HepG2 (cell line): ENCODE results near the gene SLC44A4. TPM values are rescaled to one million over a fixed set of nuclear protein-coding genes. Genes with fewer than 3 reads are reported as not detected.

Experiments used
- ERF ChIP-seq: IDR thresholded peaks from 2 replicates; pipeline ENCODE4 v1.6.1; 2018; ENCODE audit warnings: missing biosample characterization, missing genetic modification reagents
- FOXC1 ChIP-seq: sonication (generic); formaldehyde crosslinking; IDR thresholded peaks from 2 replicates; pipeline ENCODE4 v1.8.0; 2022; ENCODE audit warnings: mild to moderate bottlenecking, missing genetic modification reagents, borderline replicate concordance
- IKZF4 ChIP-seq: sonication (generic); formaldehyde crosslinking; IDR thresholded peaks from 2 replicates; pipeline ENCODE4 v1.5.1; 2020; ENCODE audit warnings: borderline replicate concordance, mild to moderate bottlenecking, low read depth, missing genetic modification reagents; ENCODE audit errors: not compliant biosample characterization
- IRF2 ChIP-seq: IDR thresholded peaks from 2 replicates; pipeline ENCODE4 v1.6.1; 2018; ENCODE audit warnings: missing genetic modification reagents, missing compliant biosample characterization
- KDM1A ChIP-seq: IDR thresholded peaks from 2 replicates; pipeline ENCODE4 v1.6.1; 2016; ENCODE audit warnings: missing compliant biosample characterization
- KDM2A ChIP-seq: sonication (generic); formaldehyde crosslinking; IDR thresholded peaks from 2 replicates; pipeline ENCODE4 v1.4.0; 2020; ENCODE audit warnings: low read depth, missing genetic modification reagents, borderline replicate concordance
- MLLT10 ChIP-seq: sonication (generic); formaldehyde crosslinking; IDR thresholded peaks from 2 replicates; pipeline ENCODE4 v1.4.0; 2020; ENCODE audit warnings: missing genetic modification reagents
- NRL ChIP-seq: sonication (generic); formaldehyde crosslinking; IDR thresholded peaks from 2 replicates; pipeline ENCODE4 v1.5.0; 2020; ENCODE audit warnings: missing genetic modification reagents, mild to moderate bottlenecking, moderate library complexity, borderline replicate concordance
- PBX2 ChIP-seq: IDR thresholded peaks from 2 replicates; pipeline ENCODE4 v1.6.1; 2016; ENCODE audit warnings: control low read depth
- SNRNP70 ChIP-seq: fragments of 200-400 bp; formaldehyde crosslinking; IDR thresholded peaks from 2 replicates; pipeline ENCODE4 v1.6.1; 2017; ENCODE audit warnings: mild to moderate bottlenecking, low read depth, low read length, moderate library complexity
- TFDP1 ChIP-seq: IDR thresholded peaks from 2 replicates; pipeline ENCODE4 v1.6.1; 2016; ENCODE audit warnings: missing compliant biosample characterization, missing genetic modification reagents, borderline replicate concordance
- UBTF ChIP-seq: sonication (generic); formaldehyde crosslinking; IDR thresholded peaks from 2 replicates; pipeline ENCODE4 v1.4.0; 2020; ENCODE audit warnings: mild to moderate bottlenecking, missing genetic modification reagents
- ZIK1 ChIP-seq: sonication (generic); formaldehyde crosslinking; IDR thresholded peaks from 2 replicates; pipeline ENCODE4 v1.5.0; 2020; ENCODE audit warnings: mild to moderate bottlenecking, low read depth, missing genetic modification reagents, borderline replicate concordance
- ZNF138 ChIP-seq: sonication (generic); formaldehyde crosslinking; IDR thresholded peaks from 2 replicates; pipeline ENCODE4 v1.5.0; 2020; ENCODE audit warnings: mild to moderate bottlenecking, low read depth, missing genetic modification reagents
- ZNF207 ChIP-seq: fragments of 450-650 bp; IDR thresholded peaks from 2 replicates; pipeline ENCODE4 v1.6.1; 2016; ENCODE audit warnings: antibody characterized with exemption, borderline replicate concordance
- ZNF326 ChIP-seq: sonication (generic); formaldehyde crosslinking; IDR thresholded peaks from 2 replicates; pipeline ENCODE4 v1.4.0; 2020; ENCODE audit warnings: missing genetic modification reagents, borderline replicate concordance
- ZNF329 ChIP-seq: sonication (generic); formaldehyde crosslinking; IDR thresholded peaks from 2 replicates; pipeline ENCODE4 v1.9.0; 2021; ENCODE audit warnings: low read depth, mild to moderate bottlenecking, missing genetic modification reagents
- ZNF513 ChIP-seq: sonication (generic); formaldehyde crosslinking; conservative IDR thresholded peaks from 2 replicates; pipeline ENCODE4 v1.5.0; 2020; ENCODE audit warnings: missing genetic modification reagents
- ZNF546 ChIP-seq: sonication (generic); formaldehyde crosslinking; conservative IDR thresholded peaks from 2 replicates; pipeline ENCODE4 v1.8.1; 2023; ENCODE audit warnings: mild to moderate bottlenecking, missing genetic modification reagents
- ZNF674 ChIP-seq: sonication (generic); formaldehyde crosslinking; IDR thresholded peaks from 2 replicates; pipeline ENCODE4 v1.5.0; 2020; ENCODE audit warnings: low read depth, mild to moderate bottlenecking, missing genetic modification reagents
- ZNF816 ChIP-seq: sonication (generic); formaldehyde crosslinking; IDR thresholded peaks from 2 replicates; pipeline ENCODE4 v1.8.0; 2022; ENCODE audit warnings: missing genetic modification reagents, mild to moderate bottlenecking, borderline replicate concordance
- ZNF839 ChIP-seq: sonication (generic); formaldehyde crosslinking; IDR thresholded peaks from 2 replicates; pipeline ENCODE4 v1.4.0; 2020; ENCODE audit warnings: missing genetic modification reagents, mild to moderate bottlenecking, borderline replicate concordance
- polyA plus RNA-seq, 8 experiments: library from polyadenylated mRNA; depleted of rRNA in 3 of 8; stranded (reverse) in 7 of 8; unstranded in 1 of 8; fragments of >200 nt; fragmentation: Illumina TruSeq in 4 of 8; extraction: Trizol in 4 of 8; gene quantifications; 2 replicates each; pipeline versions ENCODE4 v1.2.1 to v1.2.3, GENCODE V29; 2011 to 2016; ENCODE audit warnings: low read depth in 4 of 8, missing spikeins in 1 of 8, mixed read lengths in 1 of 8; ENCODE audit not compliant: insufficient read depth in 1 of 8
- total RNA-seq, 5 experiments: library from RNA; depleted of rRNA; stranded (reverse); fragments of >200 nt; fragmentation: Illumina TruSeq; extraction: Trizol; gene quantifications; 2 replicates each; pipeline ENCODE4 v1.2.3, GENCODE V29; 2016; ENCODE audit warnings: low read depth in 1 of 5

The SLC44A4 gene
- total and polyA plus RNA-seq, 2 of the 13 experiments (the other 11 are each of a cell fraction or from before 2014, with no cell fraction given) = 3.5 to 5.9 TPM

- no peak for TF ChIP-seq ZIK1 (CRISPR knock-in tag)
- no peak for TF ChIP-seq TFDP1
- TF ChIP-seq ZNF326 = 0 out of 2 replicates have a peak, but pooled peaks have one; percentile 71
- TF ChIP-seq IRF2 (CRISPR knock-in tag) = peak; percentile 35; the same call in 1 of the 2 replicates
- no peak for TF ChIP-seq ZNF816 (CRISPR knock-in tag)
- TF ChIP-seq ZNF513 (CRISPR knock-in tag) = 0 out of 2 replicates have a peak, but pooled peaks have one; percentile 30
- TF ChIP-seq ZNF329 = 0 out of 2 replicates have a peak, but pooled peaks have one; percentile 18
- no peak for TF ChIP-seq IKZF4 (CRISPR knock-in tag)
- peak; percentile 71; the same call in 1 of the 2 replicates for TF ChIP-seq ZNF546 (CRISPR knock-in tag)
- no peak for TF ChIP-seq KDM1A (CRISPR knock-in tag)
- TF ChIP-seq ZNF207 = no peak
- no peak for TF ChIP-seq ZNF674 (CRISPR knock-in tag)
- TF ChIP-seq FOXC1 = peak; percentile 35; the same call in 1 of the 2 replicates
- peak; percentile 69; the same call in 1 of the 2 replicates for TF ChIP-seq ZNF839
- TF ChIP-seq MLLT10 = no peak
- TF ChIP-seq ZNF138 (CRISPR knock-in tag) = peak; percentile 73
- no peak for TF ChIP-seq SNRNP70
- TF ChIP-seq ERF = no peak; the same call in 1 of the 2 replicates
- TF ChIP-seq KDM2A (CRISPR knock-in tag) = peak; percentile 81
- no peak for TF ChIP-seq PBX2 (CRISPR knock-in tag)
- no peak; the same call in 1 of the 2 replicates for TF ChIP-seq UBTF (CRISPR knock-in tag)
- no peak for TF ChIP-seq NRL (CRISPR knock-in tag)
Measured at GRCh38 chr6:31901953-31902643, 23.3 kb upstream of the SLC44A4 start, which contains the start of gene ZBTB12 (continued).
